Upper lobe of right lung (tissue), 1 donor: ENCODE data around the gene KCNMA1. TPM values are rescaled to one million over a fixed set of nuclear protein-coding genes. Genes with fewer than 3 reads are reported as not detected.
A peak's percentile ranks its signal among the peaks of the same experiment; 100 is the strongest.

Source experiments
- ATAC-seq: fragments of 200-7000 bp; cut with Tn5 transposase; one replicate; pipeline ENCODE4 v1.9.1; 2020; ENCODE audit warnings: mild to moderate bottlenecking, moderate library complexity
- DNase-seq: peaks from one replicate; pipeline ENCODE4 v3.0.0-alpha.2; 2020
- H3K27ac ChIP-seq: fragments of 200-600 bp; one replicate; pipeline ENCODE4 v1.8.0; 2022
- H3K27me3 ChIP-seq: fragments of 200-600 bp; one replicate; pipeline ENCODE4 v1.8.0; 2022; ENCODE audit warnings: mild to moderate bottlenecking
- H3K36me3 ChIP-seq: fragments of 200-600 bp; one replicate; pipeline ENCODE4 v1.8.0; 2022
- H3K4me1 ChIP-seq: fragments of 200-600 bp; one replicate; pipeline ENCODE4 v1.8.0; 2022
- H3K4me3 ChIP-seq: fragments of 200-600 bp; one replicate; pipeline ENCODE4 v1.8.0; 2022; ENCODE audit warnings: mild to moderate bottlenecking
- H3K9me3 ChIP-seq: fragments of 200-600 bp; one replicate; pipeline ENCODE4 v1.8.0; 2022
- intact Hi-C: fragments of 100-400 bp; cut with DNase I; formaldehyde crosslinking; loops from one replicate; pipeline ENCODE4 v1.11.0; 2022
- total RNA-seq: library from RNA; stranded (reverse); fragmentation: NEBNext Ultra II Directional; extraction: Animal tissue kit (Norgen Biotek cat#: 25700); gene quantifications from one replicate; pipeline ENCODE4 v1.2.1, GENCODE V29; 2021
- TF ChIP-seq, protein P1 (sequence below): fragments of 200-600 bp; IDR thresholded peaks from one replicate; pipeline ENCODE4 v1.8.0; 2022; ENCODE audit warnings: antibody characterized with exemption
- donor health status: DM: no; HTN: yes; CAD: no; lungs with severe emphysema.

Gene KCNMA1
- total RNA-seq, 1 donor from 2014 or later, result 26.3 TPM

DNA sequence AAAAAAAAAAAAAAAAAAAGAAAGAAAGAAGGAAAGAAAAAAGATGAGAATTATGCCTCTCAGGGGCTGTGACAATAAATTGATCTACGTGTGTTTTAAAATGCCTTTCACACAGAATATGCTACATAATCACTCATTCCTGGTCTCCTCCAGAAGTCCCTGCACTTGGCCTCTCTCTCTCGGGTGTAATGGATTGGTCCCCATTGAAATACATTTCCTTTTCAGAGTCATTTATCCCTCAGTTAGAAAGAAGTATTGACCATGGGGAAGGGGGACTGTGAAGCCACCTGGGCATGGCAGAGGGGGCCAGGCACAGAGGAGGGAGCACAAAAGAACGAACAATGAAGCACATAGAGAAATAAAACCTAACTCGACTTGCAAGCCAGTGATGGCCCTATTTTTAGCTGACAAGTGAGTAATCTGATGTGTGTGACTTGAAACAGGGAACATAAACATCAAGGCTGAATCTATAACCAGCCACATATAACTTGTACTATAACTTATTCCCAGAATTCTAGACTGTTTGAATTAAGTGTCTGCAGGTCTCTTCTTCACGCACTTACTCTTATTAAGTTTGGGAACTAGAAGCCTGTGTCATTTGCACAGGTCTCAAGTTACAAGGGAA, 490.8 kb downstream of the KCNMA1 start:
- Histone ChIP-seq H3K27me3 (no peaks in the 10 kb centered on the region), H3K4me1 (no peaks in the 10 kb centered on the region), H3K36me3 (no peaks in the 10 kb centered on the region), H3K27ac (no peak overlapping the region), H3K9me3 (no peaks in the 10 kb centered on the region), H3K4me3 (no peak overlapping the region)
- intact Hi-C loops, result no loop called here
- no peak for DNase-seq
- TF ChIP-seq, protein P1, sequence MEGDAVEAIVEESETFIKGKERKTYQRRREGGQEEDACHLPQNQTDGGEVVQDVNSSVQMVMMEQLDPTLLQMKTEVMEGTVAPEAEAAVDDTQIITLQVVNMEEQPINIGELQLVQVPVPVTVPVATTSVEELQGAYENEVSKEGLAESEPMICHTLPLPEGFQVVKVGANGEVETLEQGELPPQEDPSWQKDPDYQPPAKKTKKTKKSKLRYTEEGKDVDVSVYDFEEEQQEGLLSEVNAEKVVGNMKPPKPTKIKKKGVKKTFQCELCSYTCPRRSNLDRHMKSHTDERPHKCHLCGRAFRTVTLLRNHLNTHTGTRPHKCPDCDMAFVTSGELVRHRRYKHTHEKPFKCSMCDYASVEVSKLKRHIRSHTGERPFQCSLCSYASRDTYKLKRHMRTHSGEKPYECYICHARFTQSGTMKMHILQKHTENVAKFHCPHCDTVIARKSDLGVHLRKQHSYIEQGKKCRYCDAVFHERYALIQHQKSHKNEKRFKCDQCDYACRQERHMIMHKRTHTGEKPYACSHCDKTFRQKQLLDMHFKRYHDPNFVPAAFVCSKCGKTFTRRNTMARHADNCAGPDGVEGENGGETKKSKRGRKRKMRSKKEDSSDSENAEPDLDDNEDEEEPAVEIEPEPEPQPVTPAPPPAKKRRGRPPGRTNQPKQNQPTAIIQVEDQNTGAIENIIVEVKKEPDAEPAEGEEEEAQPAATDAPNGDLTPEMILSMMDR, result no peak
- ATAC-seq, result no peak

DNA sequence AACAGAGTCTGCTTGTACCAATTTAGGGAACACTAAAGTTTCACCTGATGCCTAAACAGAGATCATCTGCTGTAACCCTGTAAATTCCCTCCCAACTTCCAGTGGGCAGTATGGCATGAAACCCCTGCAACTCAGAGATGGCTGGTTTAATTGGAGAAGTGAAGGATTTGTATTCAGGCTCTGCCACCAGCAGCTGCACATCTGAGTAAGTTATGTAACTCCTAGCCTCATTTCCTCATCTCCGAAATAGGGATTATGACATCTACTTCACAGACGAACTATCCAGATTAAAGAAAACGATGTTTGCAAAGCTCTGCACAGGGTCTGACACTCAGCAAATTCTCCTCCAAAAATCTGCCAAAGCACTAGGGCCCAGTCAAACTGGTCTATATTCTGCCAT, 493.0 kb downstream of the KCNMA1 start:
- Histone ChIP-seq H3K9me3 (no peaks in the 10 kb centered on the region), H3K36me3 (no peaks in the 10 kb centered on the region), H3K4me1 (no peaks in the 10 kb centered on the region), H3K27me3 (no peaks in the 10 kb centered on the region), H3K27ac (no peak overlapping the region), H3K4me3 (no peak overlapping the region)
- intact Hi-C loops, result no loop called here
- DNase-seq (no peak), ATAC-seq (peak; percentile 30)
- TF ChIP-seq, protein P1, result no peak

DNA sequence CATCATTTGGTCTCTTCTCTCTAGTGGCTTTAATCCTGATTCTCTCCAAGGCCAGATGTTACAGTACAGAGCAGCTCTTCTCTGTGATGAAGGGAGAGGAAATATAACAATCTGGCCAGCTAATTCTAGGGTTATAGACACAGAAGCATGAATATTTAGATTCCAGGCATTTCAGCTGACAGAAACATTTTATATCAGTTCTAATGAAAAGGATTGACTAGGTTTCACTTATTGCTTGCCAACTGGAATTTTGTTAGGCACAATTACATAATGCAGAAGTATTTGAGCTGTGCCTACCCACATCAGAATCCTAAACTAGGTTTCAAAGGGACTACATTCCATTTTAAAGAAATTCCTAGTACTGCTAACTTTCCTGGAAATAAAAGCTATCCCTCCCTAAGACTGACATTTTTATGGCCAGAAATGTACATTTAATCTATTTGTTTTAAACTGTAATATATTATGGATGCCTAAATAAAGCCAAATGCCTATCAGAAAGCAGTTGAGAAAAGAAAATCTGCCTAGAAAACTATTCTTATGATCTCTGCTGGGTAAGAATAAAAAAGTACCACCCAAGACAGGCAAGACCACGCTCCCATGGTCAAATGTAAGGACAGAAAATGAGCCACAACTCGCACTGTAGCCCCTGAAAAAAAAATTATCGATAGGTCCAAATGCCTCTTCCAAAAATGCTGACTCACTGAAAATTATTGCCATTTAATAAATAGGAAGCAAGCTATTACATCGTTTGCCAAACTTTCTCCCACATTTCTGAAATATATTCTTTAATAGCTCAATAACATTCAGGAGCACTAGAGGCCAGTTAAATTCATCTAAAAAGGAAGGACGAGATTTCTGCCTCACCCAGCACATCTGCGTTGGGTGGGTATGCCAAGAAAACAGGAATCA, 498.1 kb downstream of the KCNMA1 start:
- H3K27ac ChIP-seq, result no peak overlapping the region
- DNase-seq, result no peak
- H3K4me1 ChIP-seq, result no peaks in the 10 kb centered on the region
- intact Hi-C loops, result no loop called here
- no peaks in the 10 kb centered on the region for H3K9me3 ChIP-seq
- H3K4me3 ChIP-seq, result no peak overlapping the region
- ATAC-seq, result no peak
- no peaks in the 10 kb centered on the region for H3K27me3 ChIP-seq
- H3K36me3 ChIP-seq, result no peaks in the 10 kb centered on the region
- TF ChIP-seq, protein P1, result no peak

DNA sequence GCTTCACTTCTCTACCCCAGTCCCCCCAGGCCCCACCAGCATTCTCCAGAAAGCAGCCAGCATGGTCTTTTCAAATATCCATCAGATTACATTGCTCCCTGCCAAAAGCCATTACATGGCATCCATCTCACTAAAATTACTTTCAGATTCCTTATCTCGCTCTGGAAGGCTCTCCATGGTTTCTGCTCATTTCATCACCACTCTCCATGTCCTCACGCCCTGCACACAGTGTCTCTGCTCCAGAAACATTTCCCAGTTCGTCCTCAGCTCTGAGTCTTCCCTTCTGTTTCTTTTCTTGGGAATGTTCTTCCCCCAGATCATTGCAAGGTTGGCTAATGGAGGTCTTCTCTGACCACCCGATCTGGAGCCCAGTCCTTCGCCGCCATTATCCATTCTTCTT, 499.1 kb downstream of the KCNMA1 start:
- intact Hi-C loops, result no loop called here
- H3K27me3 ChIP-seq, result no peaks in the 10 kb centered on the region
- ATAC-seq (no peak), DNase-seq (no peak)
- no peaks in the 10 kb centered on the region for H3K4me1 ChIP-seq
- TF ChIP-seq, protein P1, result no peak
- H3K36me3 ChIP-seq, result no peaks in the 10 kb centered on the region
- H3K4me3 ChIP-seq, result no peak overlapping the region
- H3K27ac ChIP-seq, result no peak overlapping the region
- H3K9me3 ChIP-seq, result no peaks in the 10 kb centered on the region

DNA sequence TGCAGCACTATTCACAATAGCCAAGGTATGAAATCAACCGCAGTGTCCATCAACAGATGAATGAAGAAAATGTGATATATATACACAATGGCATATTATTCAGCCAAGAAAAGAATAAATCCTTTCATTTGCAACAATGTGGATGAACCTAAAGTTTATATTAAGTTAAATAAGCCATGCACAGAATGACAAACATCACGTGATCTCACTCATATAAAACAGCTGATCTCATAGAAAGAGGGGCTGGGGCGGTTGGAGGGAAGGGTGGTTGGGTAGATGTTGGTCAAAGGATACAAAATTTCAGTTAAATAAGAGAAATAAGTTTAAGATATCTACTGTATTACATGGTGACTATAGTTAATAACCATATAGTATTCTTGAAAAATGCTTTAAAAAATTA, 502.1 kb downstream of the KCNMA1 start:
- Histone ChIP-seq H3K4me3 (no peak overlapping the region), H3K27me3 (no peaks in the 10 kb centered on the region), H3K4me1 (no peaks in the 10 kb centered on the region), H3K9me3 (no peaks in the 10 kb centered on the region), H3K27ac (no peak overlapping the region), H3K36me3 (no peaks in the 10 kb centered on the region)
- DNase-seq (no peak), ATAC-seq (no peak)
- TF ChIP-seq, protein P1, result no peak
- intact Hi-C loops, result no loop called here
